T-helper 9 cell (primary cell): ENCODE measurements around the gene ERVW-1.

Source experiments
- DNase-seq: peaks from one replicate; pipeline ENCODE4 v3.0.0-alpha.2; 2020

ERVW-1 gene

GRCh38 chr7:92422926-92423325, 54.8 kb downstream of the ERVW-1 start:
- no peak for DNase-seq

- DNase-seq = no peak
Measured at GRCh38 chr7:92421676-92422435, 55.9 kb downstream of the ERVW-1 start.
